HFFc6 (cell line): ENCODE results near the gene QRFPR. TPM values are rescaled to one million over a fixed set of nuclear protein-coding genes. Genes with fewer than 3 reads are reported as not detected.

Experiments used
- DNase-seq: peaks from one replicate; pipeline ENCODE4 v3.0.0-alpha.2; 2018
- H3K27ac Mint-ChIP-seq: 2 replicates; pipeline ENCODE4 v1.8.0; 2020; ENCODE audit warnings: mild to moderate bottlenecking, mixed read lengths
- H3K27me3 Mint-ChIP-seq: 2 replicates; pipeline ENCODE4 v1.8.0; 2021; ENCODE audit warnings: mild to moderate bottlenecking, moderate library complexity, mixed read lengths; ENCODE audit not compliant: insufficient read depth
- H3K36me3 Mint-ChIP-seq: 2 replicates; pipeline ENCODE4 v1.8.0; 2021; ENCODE audit warnings: low read depth, mixed read lengths
- H3K4me1 Mint-ChIP-seq: 2 replicates; pipeline ENCODE4 v1.8.0; 2020; ENCODE audit warnings: low read depth, mixed read lengths
- H3K4me3 Mint-ChIP-seq: 2 replicates; pipeline ENCODE4 v1.8.0; 2020; ENCODE audit warnings: mild to moderate bottlenecking, moderate library complexity, mixed read lengths
- H3K9me3 Mint-ChIP-seq: 2 replicates; pipeline ENCODE4 v1.8.0; 2020; ENCODE audit warnings: mild to moderate bottlenecking, mixed read lengths
- CTCF ChIP-seq: fragments of 200-600 bp; sonication (generic); IDR thresholded peaks from 2 replicates; pipeline ENCODE4 v1.5.0; 2021; ENCODE audit warnings: antibody characterized with exemption, mild to moderate bottlenecking
- total RNA-seq, 6 experiments: library from RNA; stranded (reverse); fragmentation: NEBNext Ultra II Directional; extraction: Animal tissue kit (Norgen Biotek cat#: 25700); gene quantifications; 2 replicates in 1 of 6; 3 replicates in 5 of 6; pipeline ENCODE4 v1.2.3, GENCODE V29; 2021

Gene QRFPR
- total RNA-seq, 6 experiments from 2014 or later, result not detected

- Mint-ChIP-seq H3K4me1 (no peaks in the 10 kb centered on the region), H3K4me3 (no peak overlapping the region), H3K27me3 (no peaks in the 10 kb centered on the region; the same call in 1 of the 2 replicates), H3K27ac (no peak overlapping the region), H3K36me3 (no peaks in the 10 kb centered on the region), H3K9me3 (no peaks in the 10 kb centered on the region)
- no peak for TF ChIP-seq CTCF
- no peak for DNase-seq
Observed at GRCh38 chr4:121397941-121398601, 17.3 kb upstream of the QRFPR start.

DNA sequence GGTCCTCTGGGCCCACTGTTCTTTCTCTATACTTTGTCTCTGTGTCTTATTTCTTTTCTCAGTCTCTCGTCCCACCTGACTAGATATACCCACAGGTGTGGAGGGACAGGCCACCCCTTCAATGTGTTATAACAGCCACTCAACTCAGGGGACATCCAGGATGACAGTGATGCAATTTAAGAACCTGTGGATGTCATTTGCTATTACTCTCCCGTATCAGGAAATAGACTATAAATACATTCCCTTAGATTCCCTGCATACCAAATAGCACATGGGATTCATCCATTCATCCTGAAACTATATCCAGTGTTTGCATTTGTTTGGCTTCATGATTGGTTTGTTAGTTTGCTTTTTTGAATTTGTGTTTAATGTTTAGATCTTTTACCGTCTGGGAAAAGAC is 16.6 kb upstream of the QRFPR start:
- no peak for TF ChIP-seq CTCF
- Mint-ChIP-seq H3K27me3 (no peaks in the 10 kb centered on the region; the same call in 1 of the 2 replicates), H3K9me3 (no peaks in the 10 kb centered on the region), H3K36me3 (no peaks in the 10 kb centered on the region), H3K4me1 (no peaks in the 10 kb centered on the region), H3K27ac (no peak overlapping the region), H3K4me3 (no peak overlapping the region)
- DNase-seq, result no peak

DNA sequence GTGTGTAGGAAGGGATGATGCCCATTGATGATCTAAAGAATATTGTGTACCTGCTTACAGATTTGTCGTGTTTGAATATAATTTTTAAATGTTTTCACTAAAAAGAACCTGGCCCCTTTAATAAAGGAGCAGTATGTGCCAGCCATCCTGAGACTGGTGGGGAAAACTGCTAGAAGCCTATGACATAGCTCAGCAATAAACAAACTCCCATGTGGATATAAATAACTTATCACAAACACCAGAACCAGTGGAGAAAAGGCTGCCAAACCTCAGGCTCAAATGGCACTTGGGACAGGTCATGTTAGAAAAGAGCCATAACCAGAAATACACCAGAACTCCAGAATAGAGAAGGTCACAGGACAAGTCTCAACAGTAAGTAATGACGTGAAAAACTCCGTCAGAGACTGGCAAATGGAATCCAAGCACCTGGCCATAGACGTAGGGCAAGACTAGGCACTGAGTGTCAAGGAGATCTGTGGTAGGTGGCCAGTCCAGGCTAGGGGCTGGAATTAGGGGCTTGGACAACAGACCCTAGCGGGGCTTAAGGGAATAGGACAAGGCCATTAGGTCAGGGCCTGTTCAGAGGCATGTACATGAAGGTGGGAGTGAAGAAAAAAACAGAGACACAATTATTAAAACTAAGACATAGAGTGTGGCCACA is 11.7 kb upstream of the QRFPR start:
- Mint-ChIP-seq H3K36me3 (no peaks in the 10 kb centered on the region), H3K4me3 (no peak overlapping the region), H3K9me3 (no peaks in the 10 kb centered on the region), H3K4me1 (no peaks in the 10 kb centered on the region), H3K27me3 (no peaks in the 10 kb centered on the region; the same call in 1 of the 2 replicates), H3K27ac (no peak overlapping the region)
- DNase-seq, result no peak
- TF ChIP-seq CTCF, result no peak

GRCh38 chr4:121390335-121390734 is 9.5 kb upstream of the QRFPR start:
- Mint-ChIP-seq H3K27me3 (peaks cover 3% of the 10 kb centered on the region; the same call in 1 of the 2 replicates), H3K27ac (no peak overlapping the region), H3K36me3 (no peaks in the 10 kb centered on the region), H3K4me1 (no peaks in the 10 kb centered on the region), H3K9me3 (no peaks in the 10 kb centered on the region), H3K4me3 (no peak overlapping the region)
- DNase-seq, result no peak
- no peak for TF ChIP-seq CTCF

- Mint-ChIP-seq H3K9me3 (no peaks in the 10 kb centered on the region), H3K27ac (no peak overlapping the region), H3K27me3 (peaks cover 16% of the 10 kb centered on the region), H3K4me1 (peaks cover 15% of the 10 kb centered on the region), H3K36me3 (no peaks in the 10 kb centered on the region), H3K4me3 (no peak overlapping the region)
- no peak for DNase-seq
- no peak for TF ChIP-seq CTCF
Observed at GRCh38 chr4:121379276-121379675, 1.5 kb downstream of the QRFPR start.
